Bronchial epithelial cell (primary cell): Measurements from ENCODE around the gene HDAC3. TPM values are rescaled to one million over a fixed set of nuclear protein-coding genes. Genes with fewer than 3 reads are reported as not detected.
A peak's percentile ranks its signal among the peaks of the same experiment; 100 is the strongest.

Experiments used
- DNase-seq: peaks from one replicate; pipeline ENCODE4 v3.0.0-alpha.2; 2010; ENCODE audit warnings: low read depth
- FAIRE-seq: peaks from 2 replicates; lab custom pipeline; 2011; peaks lifted over from hg19 to GRCh38; lab: Jason Lieb, UNC
- H3K27me3 ChIP-seq: 2 replicates; pipeline ENCODE4 v1.5.1; 2011; ENCODE audit warnings: low read length; ENCODE audit not compliant: control insufficient read depth, insufficient read depth
- H3K36me3 ChIP-seq: 2 replicates; pipeline ENCODE4 v1.5.1; 2011; ENCODE audit warnings: low read length; ENCODE audit not compliant: control insufficient read depth, insufficient read depth
- H3K4me3 ChIP-seq: 2 replicates; pipeline ENCODE4 v1.5.1; 2011; ENCODE audit warnings: mild to moderate bottlenecking, low read depth, low read length, control low read depth
- CTCF ChIP-seq: IDR thresholded peaks from 2 replicates; pipeline ENCODE4 v1.5.1; 2011; ENCODE audit warnings: mild to moderate bottlenecking, moderate library complexity, low read length, control low read depth, inconsistent platforms; ENCODE audit not compliant: insufficient read depth, severe bottlenecking
- total RNA-seq: library from RNA; depleted of rRNA; stranded (reverse); fragments of >200 nt; gene quantifications from 2 replicates; pipeline ENCODE4 v1.2.1, GENCODE V29; 2014

Gene HDAC3
- total RNA-seq, 1 donor from 2014 or later, result 72.7 TPM

GRCh38 chr5:141649056-141649688 lies 12.5 kb upstream of the HDAC3 start:
- Histone ChIP-seq H3K4me3 (no peak overlapping the region), H3K36me3 (peaks cover 5% of the 10 kb centered on the region), H3K27me3 (no peaks in the 10 kb centered on the region)
- FAIRE-seq (no peak), DNase-seq (no peak)
- no peak for TF ChIP-seq CTCF

GRCh38 chr5:141647851-141648250 lies 11.2 kb upstream of the HDAC3 start:
- DNase-seq, result no peak
- H3K4me3 ChIP-seq, result no peak overlapping the region
- no peak for TF ChIP-seq CTCF
- no peak for FAIRE-seq
- H3K27me3 ChIP-seq, result no peaks in the 10 kb centered on the region
- H3K36me3 ChIP-seq, result peaks cover 6% of the 10 kb centered on the region

- H3K27me3 ChIP-seq, result no peaks in the 10 kb centered on the region
- no peak overlapping the region for H3K4me3 ChIP-seq
- FAIRE-seq, result no peak
- DNase-seq, result no peak
- no peak for TF ChIP-seq CTCF
- H3K36me3 ChIP-seq, result peaks cover 8% of the 10 kb centered on the region
Observed at GRCh38 chr5:141647242-141647641, 10.6 kb upstream of the HDAC3 start.

- no peak for FAIRE-seq
- Histone ChIP-seq H3K27me3 (no peaks in the 10 kb centered on the region), H3K4me3 (no peak overlapping the region), H3K36me3 (peaks cover 8% of the 10 kb centered on the region)
- no peak for TF ChIP-seq CTCF
- DNase-seq, result peak; percentile 84
Observed at GRCh38 chr5:141646026-141646425, 9.4 kb upstream of the HDAC3 start.

- peak; percentile 87 for DNase-seq
- FAIRE-seq, result no peak
- H3K36me3 ChIP-seq, result peaks cover 5% of the 10 kb centered on the region
Observed at GRCh38 chr5:141641634-141642267, 5.1 kb upstream of the HDAC3 start.

More at GRCh38 chr5:141641634-141642267, 5.1 kb upstream of the HDAC3 start:
- no peak overlapping the region for H3K4me3 ChIP-seq
- no peaks in the 10 kb centered on the region for H3K27me3 ChIP-seq
- TF ChIP-seq CTCF, result peak; percentile 34
